ENCODE measurements around the gene ONECUT1.

DNA sequence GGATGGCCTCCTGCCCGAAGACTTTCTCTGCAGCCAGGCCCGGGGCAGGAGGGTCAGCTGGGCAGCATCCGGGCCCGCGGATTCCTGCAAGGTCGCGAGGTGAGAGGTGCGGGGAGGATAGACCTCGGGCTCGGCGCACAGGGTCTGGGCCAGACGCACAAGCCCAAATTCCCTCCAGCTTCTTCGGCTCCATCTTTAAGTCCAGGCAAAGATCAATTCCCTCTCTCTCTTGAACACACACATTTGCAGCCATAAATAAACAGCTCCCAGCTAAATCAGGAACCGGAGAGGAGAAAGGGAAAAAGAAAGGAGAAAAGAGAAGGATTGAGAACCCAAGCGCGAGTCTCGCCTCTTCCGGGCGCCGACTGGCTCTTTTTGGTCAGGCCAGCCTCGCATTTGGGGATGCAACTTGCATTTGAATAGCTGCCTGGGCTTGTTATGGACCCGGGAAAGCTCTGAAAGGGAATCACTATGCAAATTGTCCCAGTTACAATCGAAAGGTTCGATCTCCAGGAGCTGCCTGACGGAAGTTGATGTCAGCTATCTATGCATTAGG, 14.5 kb upstream of the ONECUT1 start:
- TF ChIP-seq EP300 (IDR thresholded peaks at IDR 0.05) (no peak), POLR2AphosphoS5 (IDR thresholded peaks at IDR 0.05) (no peak)
- TF ChIP-seq, protein P1, sequence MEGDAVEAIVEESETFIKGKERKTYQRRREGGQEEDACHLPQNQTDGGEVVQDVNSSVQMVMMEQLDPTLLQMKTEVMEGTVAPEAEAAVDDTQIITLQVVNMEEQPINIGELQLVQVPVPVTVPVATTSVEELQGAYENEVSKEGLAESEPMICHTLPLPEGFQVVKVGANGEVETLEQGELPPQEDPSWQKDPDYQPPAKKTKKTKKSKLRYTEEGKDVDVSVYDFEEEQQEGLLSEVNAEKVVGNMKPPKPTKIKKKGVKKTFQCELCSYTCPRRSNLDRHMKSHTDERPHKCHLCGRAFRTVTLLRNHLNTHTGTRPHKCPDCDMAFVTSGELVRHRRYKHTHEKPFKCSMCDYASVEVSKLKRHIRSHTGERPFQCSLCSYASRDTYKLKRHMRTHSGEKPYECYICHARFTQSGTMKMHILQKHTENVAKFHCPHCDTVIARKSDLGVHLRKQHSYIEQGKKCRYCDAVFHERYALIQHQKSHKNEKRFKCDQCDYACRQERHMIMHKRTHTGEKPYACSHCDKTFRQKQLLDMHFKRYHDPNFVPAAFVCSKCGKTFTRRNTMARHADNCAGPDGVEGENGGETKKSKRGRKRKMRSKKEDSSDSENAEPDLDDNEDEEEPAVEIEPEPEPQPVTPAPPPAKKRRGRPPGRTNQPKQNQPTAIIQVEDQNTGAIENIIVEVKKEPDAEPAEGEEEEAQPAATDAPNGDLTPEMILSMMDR (IDR thresholded peaks at IDR 0.05), result no peak

Measured in esophagus muscularis mucosa (tissue), 4 donors.